BJ (cell line): ENCODE measurements around the gene TRIM24. TPM values are rescaled to one million over a fixed set of nuclear protein-coding genes. Genes with fewer than 3 reads are reported as not detected.

Experiments used
- CTCF ChIA-PET: fragments of 350-600 bp; formaldehyde crosslinking; extraction: SDS; loops from one replicate; lab custom pipeline; 2021; ENCODE audit warnings: antibody characterized with exemption, inconsistent platforms; lab: Yijun Ruan, JAX
- POLR2A ChIA-PET: fragments of 300-600 bp; sonication (Branson Sonifier 250); formaldehyde crosslinking; extraction: SDS; loops from one replicate; lab custom pipeline; 2021; ENCODE audit warnings: antibody characterized with exemption; lab: Charles Lee
- DNase-seq: peaks from one replicate; pipeline ENCODE4 v3.0.0-alpha.2; 2011; ENCODE audit warnings: low read depth
- H3K27me3 ChIP-seq: 2 replicates; pipeline ENCODE4 v1.6.0; 2011; ENCODE audit warnings: low read length; ENCODE audit not compliant: control insufficient read depth, insufficient read depth
- H3K36me3 ChIP-seq: 2 replicates; pipeline ENCODE4 v1.5.1; 2011; ENCODE audit warnings: low read length; ENCODE audit not compliant: control insufficient read depth, insufficient read depth
- H3K4me3 ChIP-seq: 2 replicates; pipeline ENCODE4 v1.5.1; 2011; ENCODE audit warnings: low read depth, mild to moderate bottlenecking, control low read depth, low read length
- CTCF ChIP-seq: IDR thresholded peaks from 2 replicates; pipeline ENCODE4 v1.5.1; 2011; ENCODE audit warnings: low read depth, mild to moderate bottlenecking, control low read depth, inconsistent platforms, low read length, moderate library complexity; ENCODE audit not compliant: insufficient read depth
- polyA plus RNA-seq: library from polyadenylated mRNA; depleted of rRNA; stranded (reverse); fragments of >200 nt; gene quantifications from 2 replicates; pipeline ENCODE4 v1.2.3, GENCODE V29; 2011

TRIM24 gene
- polyA plus RNA-seq, 1 experiment: 4.2 TPM

- DNase-seq: no peak
- no peak for TF ChIP-seq CTCF
- Histone ChIP-seq H3K27me3 (no peaks in the 10 kb centered on the region), H3K4me3 (no peak overlapping the region), H3K36me3 (peaks cover 4% of the 10 kb centered on the region; the same call in 1 of the 2 replicates)
- CTCF ChIA-PET: no interaction called here
- POLR2A ChIA-PET: no interaction called here
These were observed 90.3 kb downstream of the TRIM24 start for GRCh38 chr7:138550337-138550736.

- Histone ChIP-seq H3K4me3 (no peak overlapping the region), H3K27me3 (no peaks in the 10 kb centered on the region), H3K36me3 (peaks cover 4% of the 10 kb centered on the region; the same call in 1 of the 2 replicates)
- ChIA-PET CTCF (no interaction called here), POLR2A (no interaction called here)
- no peak for TF ChIP-seq CTCF
- DNase-seq: no peak
These were observed 91.0 kb downstream of the TRIM24 start for GRCh38 chr7:138551102-138551501.

- no peak for DNase-seq
- no peaks in the 10 kb centered on the region for H3K27me3 ChIP-seq
- CTCF ChIA-PET: no interaction called here
- H3K36me3 ChIP-seq: peaks cover 4% of the 10 kb centered on the region; the same call in 1 of the 2 replicates
- no peak for TF ChIP-seq CTCF
- POLR2A ChIA-PET: no interaction called here
- H3K4me3 ChIP-seq: no peak overlapping the region
These were observed 93.7 kb downstream of the TRIM24 start for GRCh38 chr7:138553805-138554204.

GRCh38 chr7:138554674-138555073, 94.6 kb downstream of the TRIM24 start:
- no peak for TF ChIP-seq CTCF
- H3K36me3 ChIP-seq: peaks cover 6% of the 10 kb centered on the region; the same call in 1 of the 2 replicates
- H3K27me3 ChIP-seq: no peaks in the 10 kb centered on the region
- CTCF ChIA-PET: no interaction called here
- no peak overlapping the region for H3K4me3 ChIP-seq
- POLR2A ChIA-PET: no interaction called here
- DNase-seq: no peak

GRCh38 chr7:138555684-138556083, 95.6 kb downstream of the TRIM24 start:
- Histone ChIP-seq H3K27me3 (no peaks in the 10 kb centered on the region), H3K4me3 (no peak overlapping the region), H3K36me3 (peaks cover 6% of the 10 kb centered on the region; the same call in 1 of the 2 replicates)
- DNase-seq: no peak
- CTCF ChIA-PET: no interaction called here
- POLR2A ChIA-PET: no interaction called here
- TF ChIP-seq CTCF: no peak
